Thyroid gland (tissue), 4 donors: ENCODE measurements around the gene CASS4. TPM values are rescaled to one million over a fixed set of nuclear protein-coding genes. Genes with fewer than 3 reads are reported as not detected.

Experiments used
- DNase-seq, 2 donors: peaks; one replicate each; pipeline ENCODE4 v3.0.0-alpha.2; 2019
- H3K27ac ChIP-seq, 3 donors: fragments of 200-600 bp; sonication (generic); 1 replicate in 2 of 3; 2 replicates in 1 of 3; pipeline ENCODE4 v1.5.1; 2016 to 2019; ENCODE audit warnings: mild to moderate bottlenecking in 1 of 3, moderate library complexity in 1 of 3
- H3K27me3 ChIP-seq: fragments of 200-600 bp; sonication (generic); one replicate; pipeline ENCODE4 v1.5.1; 2019
- H3K36me3 ChIP-seq, 2 donors: fragments of 200-600 bp; sonication (generic); one replicate each; pipeline ENCODE4 v1.5.1; 2016 to 2019
- H3K4me1 ChIP-seq, 2 donors: fragments of 200-600 bp; sonication (generic); one replicate each; pipeline ENCODE4 v1.5.1; 2017 to 2019
- H3K4me3 ChIP-seq, 3 donors: fragments of 200-600 bp; sonication (generic); replicated peaks in 1 of 3; 1 replicate in 2 of 3; 2 replicates in 1 of 3; pipeline ENCODE4 v1.5.1; 2016; ENCODE audit warnings: mild to moderate bottlenecking in 1 of 3
- H3K9me3 ChIP-seq: fragments of 200-600 bp; sonication (generic); one replicate; pipeline ENCODE4 v1.5.1; 2017
- CTCF ChIP-seq, 6 experiments: fragments of 200-600 bp in 3 of 6; fragments of 450-650 bp in 3 of 6; sonication (generic) in 3 of 6; IDR thresholded peaks; one replicate each; pipeline ENCODE4 v1.5.1; 2016 to 2019; ENCODE audit warnings: antibody characterized with exemption in 6 of 6, mild to moderate bottlenecking in 2 of 6, inconsistent platforms in 1 of 6, moderate library complexity in 1 of 6
- POLR2A ChIP-seq, 2 donors: fragments of 450-650 bp; IDR thresholded peaks; one replicate each; pipeline ENCODE4 v1.6.1; 2017; ENCODE audit warnings: antibody characterized with exemption in 2 of 2, mild to moderate bottlenecking in 2 of 2, moderate library complexity in 1 of 2
- WGBS, 2 donors: methylation state at CpG; one replicate each; pipeline ENCODE4 v1.1.5; 2017; 5-methylcytosine and 5-hydroxymethylcytosine counted together
- intact Hi-C: fragments of 100-400 bp; cut with DNase I; formaldehyde crosslinking; loops from one replicate; pipeline ENCODE4 v1.15.1; 2023
- total RNA-seq, 4 donors: library from RNA; depleted of rRNA; stranded (reverse); fragments of >200 nt; gene quantifications; one replicate each; pipeline ENCODE4 v1.2.3, GENCODE V29; 2016

CASS4 gene
- total RNA-seq, 4 donors from 2014 or later = 0.22 to 1.6 (median 1.0) TPM

- intact Hi-C loops = no loop called here
- no peak overlapping the region for H3K4me3 ChIP-seq
- WGBS, 2 donors = 69 to 100% methylated on average over 1 of the region's 1 CpG
- no peak for DNase-seq
- H3K27me3 ChIP-seq = no peaks in the 10 kb centered on the region
- H3K4me1 ChIP-seq = no peaks in the 10 kb centered on the region
- no peaks in the 10 kb centered on the region for H3K9me3 ChIP-seq
- no peak overlapping the region for H3K27ac ChIP-seq
- no peaks in the 10 kb centered on the region for H3K36me3 ChIP-seq
- TF ChIP-seq POLR2A (IDR thresholded peaks at IDR 0.05) = no peak
- no peak for TF ChIP-seq CTCF (IDR thresholded peaks at IDR 0.05)
Observed at GRCh38 chr20:56424931-56425330, 12.9 kb downstream of the CASS4 start.

DNA sequence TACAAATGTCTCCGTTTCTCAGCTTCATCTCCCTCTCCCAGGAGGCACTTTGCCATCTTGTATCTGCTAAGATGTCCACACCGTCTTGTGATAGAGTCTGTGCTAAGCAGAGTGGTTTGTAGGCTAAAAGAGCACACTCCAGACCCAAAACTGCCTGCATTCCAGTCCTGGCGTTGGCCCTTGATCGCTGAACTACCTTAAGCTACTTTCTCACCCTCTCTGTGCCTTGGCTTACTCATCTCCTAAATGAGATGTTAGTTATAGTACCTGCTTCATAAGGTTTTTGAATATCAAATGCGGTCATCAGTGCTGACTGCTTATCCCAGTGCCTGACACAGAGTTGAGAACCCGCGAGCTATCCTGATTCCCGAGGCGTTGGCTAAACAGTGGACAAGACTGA, 14.0 kb downstream of the CASS4 start:
- intact Hi-C loops = no loop called here
- no peak overlapping the region for H3K4me3 ChIP-seq
- 87 to 89% methylated on average over 9 of the region's 9 CpGs for WGBS, 2 donors

DNA sequence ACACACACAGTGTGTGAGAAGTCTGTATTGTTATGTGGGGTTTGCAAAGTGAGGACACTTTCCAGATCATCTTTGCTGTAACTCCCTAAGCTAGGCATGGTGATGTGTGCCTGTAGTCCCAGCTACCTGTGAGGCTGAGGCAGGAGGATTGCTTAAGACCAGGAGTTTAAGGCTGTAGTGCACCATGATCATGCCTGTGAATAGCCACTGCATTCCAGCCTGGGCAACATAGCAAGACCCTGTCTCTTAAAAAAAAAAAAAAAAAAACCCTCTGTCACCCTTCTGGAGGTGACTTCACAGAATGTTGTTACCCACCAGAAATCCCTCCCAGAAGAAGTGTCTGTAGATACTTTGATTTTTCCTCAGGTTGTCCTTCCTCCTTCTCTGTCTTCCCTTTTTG, 14.9 kb downstream of the CASS4 start:
- no peaks in the 10 kb centered on the region for H3K4me1 ChIP-seq
- no peak overlapping the region for H3K27ac ChIP-seq
- intact Hi-C loops = no loop called here
- H3K4me3 ChIP-seq = no peak overlapping the region
- TF ChIP-seq CTCF (IDR thresholded peaks at IDR 0.05) (no peak), POLR2A (IDR thresholded peaks at IDR 0.05) (no peak)
- H3K9me3 ChIP-seq = no peaks in the 10 kb centered on the region
- no peaks in the 10 kb centered on the region for H3K36me3 ChIP-seq
- H3K27me3 ChIP-seq = no peaks in the 10 kb centered on the region
- DNase-seq = no peak

More for the DNA sequence above, 14.0 kb downstream of the CASS4 start:
- no peak overlapping the region for H3K27ac ChIP-seq
- no peaks in the 10 kb centered on the region for H3K36me3 ChIP-seq
- H3K27me3 ChIP-seq = no peaks in the 10 kb centered on the region
- DNase-seq = no peak
- H3K4me1 ChIP-seq = no peaks in the 10 kb centered on the region
- H3K9me3 ChIP-seq = no peaks in the 10 kb centered on the region
- TF ChIP-seq POLR2A (IDR thresholded peaks at IDR 0.05) (no peak), CTCF (IDR thresholded peaks at IDR 0.05) (no peak)

GRCh38 chr20:56427797-56428196, 15.7 kb downstream of the CASS4 start:
- Histone ChIP-seq H3K9me3 (no peaks in the 10 kb centered on the region), H3K4me1 (no peaks in the 10 kb centered on the region), H3K36me3 (no peaks in the 10 kb centered on the region), H3K27ac (no peak overlapping the region), H3K4me3 (no peak overlapping the region), H3K27me3 (no peaks in the 10 kb centered on the region)
- intact Hi-C loops = no loop called here
- DNase-seq = no peak
- TF ChIP-seq POLR2A (IDR thresholded peaks at IDR 0.05) = no peak
- no peak for TF ChIP-seq CTCF (IDR thresholded peaks at IDR 0.05)
- 85 to 88% methylated on average over 4 of the region's 4 CpGs for WGBS, 2 donors

DNA sequence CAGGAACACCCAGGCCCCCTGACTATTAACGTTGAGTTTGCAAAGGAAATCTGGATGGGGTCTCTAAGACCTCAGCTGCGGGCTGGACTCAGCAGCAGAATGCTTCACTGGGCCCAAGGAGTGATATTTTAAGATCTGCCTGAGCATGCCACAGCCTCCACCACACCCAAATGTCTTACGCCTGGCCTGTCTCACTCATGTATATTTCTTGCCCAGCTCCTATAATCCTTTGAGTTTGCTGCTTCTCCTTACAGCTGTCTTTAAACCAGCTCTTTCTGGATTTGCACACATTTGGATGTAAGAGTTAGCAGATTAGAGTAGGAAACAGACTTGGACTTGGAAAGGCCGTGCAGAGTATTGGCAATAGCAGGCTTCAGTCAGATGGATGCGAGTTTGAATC, 16.4 kb downstream of the CASS4 start:
- Histone ChIP-seq H3K4me3 (no peak overlapping the region), H3K4me1 (no peaks in the 10 kb centered on the region), H3K27ac (no peak overlapping the region), H3K27me3 (no peaks in the 10 kb centered on the region), H3K36me3 (no peaks in the 10 kb centered on the region), H3K9me3 (no peaks in the 10 kb centered on the region)
- TF ChIP-seq POLR2A (IDR thresholded peaks at IDR 0.05) (no peak), CTCF (IDR thresholded peaks at IDR 0.05) (no peak)
- 77 to 91% methylated on average over 5 of the region's 5 CpGs for WGBS, 2 donors
- intact Hi-C loops = no loop called here
- no peak for DNase-seq
